ENCODE data around the gene C14orf180.

GRCh38 chr14:104560586-104560945 lies 19.0 kb upstream of the C14orf180 start:
- TF ChIP-seq, protein P1, sequence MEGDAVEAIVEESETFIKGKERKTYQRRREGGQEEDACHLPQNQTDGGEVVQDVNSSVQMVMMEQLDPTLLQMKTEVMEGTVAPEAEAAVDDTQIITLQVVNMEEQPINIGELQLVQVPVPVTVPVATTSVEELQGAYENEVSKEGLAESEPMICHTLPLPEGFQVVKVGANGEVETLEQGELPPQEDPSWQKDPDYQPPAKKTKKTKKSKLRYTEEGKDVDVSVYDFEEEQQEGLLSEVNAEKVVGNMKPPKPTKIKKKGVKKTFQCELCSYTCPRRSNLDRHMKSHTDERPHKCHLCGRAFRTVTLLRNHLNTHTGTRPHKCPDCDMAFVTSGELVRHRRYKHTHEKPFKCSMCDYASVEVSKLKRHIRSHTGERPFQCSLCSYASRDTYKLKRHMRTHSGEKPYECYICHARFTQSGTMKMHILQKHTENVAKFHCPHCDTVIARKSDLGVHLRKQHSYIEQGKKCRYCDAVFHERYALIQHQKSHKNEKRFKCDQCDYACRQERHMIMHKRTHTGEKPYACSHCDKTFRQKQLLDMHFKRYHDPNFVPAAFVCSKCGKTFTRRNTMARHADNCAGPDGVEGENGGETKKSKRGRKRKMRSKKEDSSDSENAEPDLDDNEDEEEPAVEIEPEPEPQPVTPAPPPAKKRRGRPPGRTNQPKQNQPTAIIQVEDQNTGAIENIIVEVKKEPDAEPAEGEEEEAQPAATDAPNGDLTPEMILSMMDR (IDR thresholded peaks at IDR 0.05) = no peak
- no peak for TF ChIP-seq POLR2A (IDR thresholded peaks at IDR 0.05)
